ENCODE results near the gene TATDN2.

- TF ChIP-seq CTCF (IDR thresholded peaks at IDR 0.05; ENCODE audit: borderline replicate concordance, extremely low read depth, low read length, poor library complexity, severe bottlenecking) (peak; percentile 80), EZH2 (IDR thresholded peaks at IDR 0.05; ENCODE audit: borderline replicate concordance, low read depth, low read length, severe bottlenecking) (no peak)
Observed at GRCh38 chr3:10286596-10287295, 38.5 kb downstream of the TATDN2 start.
